ENCODE data around the gene HMGN4. TPM values are rescaled to one million over a fixed set of nuclear protein-coding genes. Genes with fewer than 3 reads are reported as not detected.

Gene HMGN4
- total and polyA plus RNA-seq, 9 of the 15 experiments (the other 6 are each of a cell fraction or from before 2014, with no cell fraction given): 35.4 to 134 (median 94.1) TPM

GRCh38 chr6:26532699-26533531 is 5.3 kb upstream of the HMGN4 start (continued):
- TF ChIP-seq LCOR (CRISPR knock-in tag; IDR thresholded peaks at IDR 0.05) (peak; percentile 87), NR2C2 (CRISPR knock-in tag; IDR thresholded peaks at IDR 0.05) (no peak), NR2C2 (tag; IDR thresholded peaks at IDR 0.05) (peak; percentile 66), HDAC1 (IDR thresholded peaks at IDR 0.05) (peak; percentile 40 to 98; a peak in 3 of 4 replicates), ZSCAN32 (CRISPR knock-in tag; IDR thresholded peaks at IDR 0.05) (no peak), XRCC4 (IDR thresholded peaks at IDR 0.05; ENCODE audit: extremely low read depth, insufficient read depth, insufficient read length) (no peak), ZNF212 (CRISPR knock-in tag; IDR thresholded peaks at IDR 0.05) (no peak), FOXP4 (CRISPR knock-in tag; IDR thresholded peaks at IDR 0.05; ENCODE audit: borderline replicate concordance) (no peak), RAD21 (CRISPR knock-in tag; conservative IDR thresholded peaks at IDR 0.05 in 1 of 2, IDR thresholded peaks at IDR 0.05 in 1 of 2) (peak; percentile 12 to 15; a peak in 1 of 4 replicates), TOE1 (IDR thresholded peaks at IDR 0.05; ENCODE audit: borderline replicate concordance) (peak; percentile 48; the same call in 1 of the 2 replicates), TOE1 (CRISPR knock-in tag; IDR thresholded peaks at IDR 0.05; ENCODE audit: borderline replicate concordance, low read depth) (no peak), MGA (IDR thresholded peaks at IDR 0.05) (0 out of 2 replicates have a peak, but pooled peaks have one; percentile 11)

Data from K562 (cell line).